Left renal cortex interstitium (tissue), 4 donors: Measurements from ENCODE around the gene PCBP1. TPM values are rescaled to one million over a fixed set of nuclear protein-coding genes. Genes with fewer than 3 reads are reported as not detected.
"Not testable (repeated sequence)": the region's sequence is repeated elsewhere in the genome, so short reads cannot be mapped to it uniquely, and the experiment has no call there.

Experiments used
- DNase-seq, 4 donors: peaks; one replicate each; pipeline ENCODE4 v3.0.0-alpha.2; 2013; ENCODE audit warnings: low read depth in 4 of 4, low spot score in 2 of 4, missing footprints in 1 of 4
- polyA plus RNA-seq, 4 donors: library from polyadenylated mRNA; unstranded; fragments of 120-200 nt; gene quantifications; one replicate each; pipeline ENCODE4 v1.2.1, GENCODE V29; 2013; ENCODE audit not compliant: insufficient read length in 4 of 4

PCBP1 gene
- 100 to 1,000 TPM; 250 to 363 (median 301) TPM for polyA plus RNA-seq

GRCh38 chr2:70086838-70087701, at the start of gene PCBP1:
TSS of gene PCBP1 (plus strand) at chr2:70087477. CDS start at chr2:70087744, 267 bp downstream.
- DNase-seq = peak; percentile 85 to 97 (median 88)

GRCh38 chr2:70039366-70039765, 47.9 kb upstream of the PCBP1 start:
- no peak for DNase-seq

- no peak for DNase-seq
Observed at GRCh38 chr2:70041663-70042062, 45.6 kb upstream of the PCBP1 start.

DNA sequence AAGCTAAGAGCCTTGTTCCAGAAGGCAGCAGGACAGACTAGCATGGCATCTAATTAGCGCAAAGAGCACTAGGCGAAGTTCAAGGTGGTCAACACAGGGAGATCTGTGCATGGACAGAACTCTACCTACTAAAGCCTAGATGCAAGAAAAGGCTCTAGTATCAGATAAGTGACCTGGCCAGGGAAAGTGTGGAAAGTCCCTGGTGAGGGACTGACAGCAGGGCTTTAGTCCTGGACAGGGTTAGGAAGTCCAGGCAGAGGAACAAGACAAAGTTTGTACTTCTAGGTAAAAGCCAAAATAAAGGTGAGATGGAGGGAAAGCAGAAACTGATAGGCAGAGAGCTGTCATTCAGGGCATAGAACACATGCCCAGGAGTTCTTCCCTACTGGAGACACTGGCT, 45.0 kb upstream of the PCBP1 start:
- no peak for DNase-seq

- DNase-seq = no peak
Observed at GRCh38 chr2:70043252-70043875, 43.9 kb upstream of the PCBP1 start.

DNA sequence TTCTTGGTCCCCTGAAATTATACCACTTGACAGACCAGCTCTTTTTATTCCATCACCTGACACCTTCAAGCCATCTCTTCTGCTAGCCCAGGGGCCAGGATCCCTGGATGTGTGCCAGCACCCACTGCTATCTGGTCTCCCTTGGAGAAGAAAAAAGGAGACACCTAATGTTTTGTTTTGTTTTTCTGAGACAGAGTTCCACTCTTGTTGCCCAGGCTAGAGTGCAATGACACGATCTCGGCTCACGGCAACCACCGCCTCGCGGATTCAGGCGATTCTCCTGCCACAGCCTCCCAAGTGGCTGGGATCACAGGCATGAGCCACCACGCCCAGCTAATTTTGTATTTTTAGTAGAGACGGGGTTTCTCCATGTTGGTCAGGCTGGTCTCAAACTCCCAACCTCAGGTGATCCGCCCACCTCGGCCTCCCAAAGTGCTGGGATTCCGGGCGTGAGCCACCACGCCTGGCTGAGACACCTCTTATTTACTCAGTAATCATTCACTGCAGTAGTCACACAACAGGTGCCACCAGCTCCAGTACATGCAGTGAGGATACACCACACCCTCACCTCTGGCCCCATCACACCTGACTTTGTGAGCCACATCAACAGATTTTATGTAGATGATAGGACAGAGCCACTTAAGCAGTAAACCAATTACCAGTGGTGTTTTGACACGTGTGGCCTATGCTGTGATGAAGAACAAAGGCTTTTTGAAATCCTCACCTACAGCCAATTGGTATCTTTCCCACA, 42.8 kb upstream of the PCBP1 start:
- DNase-seq = no peak

DNA sequence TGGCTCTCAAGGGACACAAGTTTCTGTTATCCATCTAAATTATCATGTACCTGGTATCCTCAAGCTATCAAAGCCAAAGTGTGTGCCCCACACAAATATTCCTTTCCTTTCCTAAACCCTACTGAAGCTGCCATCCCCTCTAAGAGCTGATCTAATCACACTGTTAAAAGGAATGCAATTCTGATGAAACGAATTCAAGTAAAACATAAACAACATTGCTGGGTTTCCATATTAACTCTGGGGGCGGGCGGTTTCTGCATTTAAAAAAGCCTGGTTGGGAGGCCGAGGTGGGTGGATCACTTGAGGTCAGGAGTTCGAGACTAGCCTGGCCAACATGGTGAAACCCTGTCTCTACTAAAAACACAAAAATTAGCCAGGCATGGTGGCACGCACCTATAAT, 41.9 kb upstream of the PCBP1 start:
- DNase-seq = no peak

DNA sequence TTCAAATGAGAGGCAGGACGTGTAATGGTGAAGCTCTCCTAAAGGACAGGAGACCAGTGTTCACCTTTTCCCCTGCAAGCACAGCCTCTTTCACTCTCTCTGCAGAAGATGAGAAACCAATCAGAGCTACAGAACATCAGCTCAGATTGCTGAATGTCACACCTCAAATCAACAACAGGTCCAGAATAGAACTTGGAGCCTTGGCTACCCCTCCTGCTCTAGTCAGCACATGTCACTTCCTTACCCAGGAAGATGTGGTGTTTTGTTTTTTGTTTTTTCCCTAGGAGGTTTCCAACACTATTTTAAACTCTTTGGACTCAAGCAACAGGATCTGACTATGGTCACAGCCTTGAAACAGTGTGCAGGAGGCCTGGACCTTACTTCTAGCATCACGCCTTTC, 41.3 kb upstream of the PCBP1 start:
- DNase-seq = no peak

- DNase-seq = no peak
Observed at GRCh38 chr2:70046534-70046933, 40.7 kb upstream of the PCBP1 start.

DNA sequence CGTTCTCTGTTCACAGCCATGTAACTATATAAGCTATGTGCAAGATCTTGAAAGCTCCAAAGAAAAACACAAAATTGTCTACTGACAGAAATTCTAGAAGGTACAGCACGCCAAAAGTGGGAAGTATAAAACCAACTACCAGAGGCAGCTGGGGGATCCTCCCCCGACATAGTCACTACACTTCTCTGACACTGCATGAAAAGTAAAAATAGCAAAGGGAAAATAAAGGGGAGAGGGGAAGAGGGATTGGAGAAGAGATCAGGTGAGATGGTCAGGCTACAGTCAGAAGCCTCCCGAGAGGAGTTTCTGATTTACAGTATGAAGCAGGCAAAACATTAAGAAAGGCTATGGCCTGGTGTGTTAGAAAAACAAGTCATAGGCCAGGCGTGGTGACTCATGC, 39.8 kb upstream of the PCBP1 start:
- no peak for DNase-seq

DNA sequence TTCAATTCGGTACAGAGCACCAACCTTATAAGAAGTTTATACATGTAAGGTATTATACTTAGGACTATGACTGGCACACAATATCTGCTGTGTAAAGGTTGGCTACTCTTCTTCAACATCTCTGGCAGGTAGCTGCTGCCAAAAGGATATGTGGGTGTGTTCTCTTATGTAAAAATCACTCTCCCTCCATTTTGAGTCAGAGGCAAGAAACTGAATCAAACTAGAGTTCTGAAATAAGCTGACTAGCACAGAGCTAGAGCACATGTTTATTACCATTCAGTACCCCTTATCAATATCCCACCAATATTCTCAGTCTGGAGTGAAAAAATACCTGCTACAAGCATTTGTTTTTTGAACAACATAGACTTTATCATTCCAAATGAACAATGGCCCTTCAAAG, 38.0 kb upstream of the PCBP1 start:
- no peak for DNase-seq

- no peak for DNase-seq
Observed at GRCh38 chr2:70050631-70051425, 36.4 kb upstream of the PCBP1 start.

GRCh38 chr2:70055259-70055658, 32.0 kb upstream of the PCBP1 start:
- DNase-seq = not testable (repeated sequence)

DNA sequence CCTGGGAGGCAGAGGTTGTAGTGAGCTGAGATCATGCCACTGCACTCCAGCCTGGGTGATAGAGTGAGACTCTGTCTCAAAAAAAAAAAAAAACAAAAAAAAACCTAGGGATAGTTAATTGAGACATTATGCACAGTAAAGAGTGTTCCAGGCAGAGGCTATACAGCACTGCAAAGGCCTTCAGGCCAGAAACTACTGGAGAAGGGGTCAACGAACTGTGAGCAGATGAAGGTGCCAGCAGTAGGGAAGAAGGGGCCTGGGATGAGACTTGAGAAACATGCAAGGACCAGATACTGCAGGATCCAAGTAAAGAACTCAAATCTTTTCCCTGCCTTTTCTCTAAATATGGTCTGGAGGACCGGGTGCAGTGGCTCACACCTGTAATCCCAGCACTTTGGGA, 26.0 kb upstream of the PCBP1 start:
- DNase-seq = no peak

DNA sequence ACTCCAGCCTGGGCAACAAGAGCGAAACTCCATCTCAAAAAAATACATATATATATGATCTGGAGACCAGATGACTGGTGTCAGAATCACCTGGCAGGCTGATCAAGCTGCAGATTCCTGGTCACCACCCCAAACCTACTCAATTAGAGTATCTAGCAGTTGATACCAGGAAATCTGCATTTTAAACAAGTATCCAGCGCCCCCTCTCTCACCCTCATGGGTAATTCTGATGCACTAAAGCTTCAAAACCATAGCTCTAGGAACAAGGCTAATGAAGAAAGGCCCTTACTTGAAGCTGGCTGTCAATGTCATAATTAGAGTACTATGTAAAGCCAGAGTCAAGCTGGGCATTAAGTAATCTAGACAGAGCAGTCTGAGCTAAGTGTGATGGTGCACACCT, 25.0 kb upstream of the PCBP1 start:
- no peak for DNase-seq

DNA sequence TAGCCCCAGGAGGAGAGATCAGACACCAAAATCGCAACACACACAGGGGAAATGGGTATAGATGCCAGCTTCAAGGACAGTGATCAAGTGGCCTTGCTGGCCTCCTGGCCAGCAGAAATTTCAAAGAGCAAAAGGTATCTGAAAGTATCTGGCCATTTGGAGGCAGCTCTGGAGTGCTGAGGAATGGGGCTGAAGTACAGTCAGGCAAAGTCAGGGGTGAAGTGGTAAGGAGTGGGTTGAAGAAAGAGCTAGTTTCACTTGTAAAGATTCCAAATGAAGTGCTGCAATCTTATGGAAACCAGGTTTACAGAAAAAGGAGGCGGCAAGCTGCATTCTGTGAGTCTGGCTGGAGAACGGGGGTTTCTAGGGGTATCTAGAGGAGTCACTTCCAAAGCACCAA, 19.2 kb upstream of the PCBP1 start:
- DNase-seq = no peak

GRCh38 chr2:70069049-70069448, 18.2 kb upstream of the PCBP1 start:
- no peak for DNase-seq

- peak in 2 of 4 donors; percentile 68 to 84 for DNase-seq
Observed at GRCh38 chr2:70070542-70071268, 16.6 kb upstream of the PCBP1 start.

GRCh38 chr2:70073493-70073892, 13.8 kb upstream of the PCBP1 start:
- no peak for DNase-seq

- DNase-seq = no peak
Observed at GRCh38 chr2:70078384-70078783, 8.9 kb upstream of the PCBP1 start.
